Measurements from ENCODE around the gene ST6GAL2. TPM values are rescaled to one million over a fixed set of nuclear protein-coding genes. Genes with fewer than 3 reads are reported as not detected.

The ST6GAL2 gene
- polyA plus RNA-seq, 1 donor from 2014 or later: 22.1 TPM

DNA sequence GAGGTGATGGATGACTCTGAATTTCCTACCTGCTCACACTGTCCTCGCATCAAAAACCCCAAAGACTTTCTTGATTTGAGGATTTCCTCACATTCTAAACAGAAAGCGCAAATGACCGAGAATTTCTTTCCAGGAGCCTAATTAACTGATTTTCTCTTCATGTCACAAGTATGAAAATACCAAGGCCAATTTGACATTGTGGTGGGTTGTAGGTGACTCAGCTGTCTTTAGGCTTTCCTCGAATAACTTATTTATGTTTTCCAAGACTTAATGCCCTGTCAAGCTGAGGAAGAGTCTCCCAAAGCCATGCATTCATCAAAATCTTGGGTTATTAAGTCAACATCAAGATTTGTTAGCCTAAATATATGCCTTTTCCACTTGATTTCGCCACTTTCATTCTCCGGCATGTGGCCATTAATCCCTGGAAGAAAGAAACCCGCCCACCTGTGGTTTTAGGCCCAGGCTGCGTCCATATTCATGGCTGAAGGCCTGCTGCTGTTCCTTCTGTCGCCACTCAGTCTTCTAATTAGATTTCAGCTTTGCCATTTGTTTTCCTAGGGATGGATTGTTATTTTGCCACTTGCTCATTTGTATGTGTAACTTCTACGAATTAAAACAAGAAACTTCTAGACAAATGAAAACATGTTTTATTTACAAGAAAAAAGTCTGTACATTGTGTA, 84.9 kb downstream of the ST6GAL2 start:
- no peak overlapping the region for H3K27ac ChIP-seq (ENCODE audit: low read length)
- no peaks in the 10 kb centered on the region for H3K27me3 ChIP-seq (ENCODE audit: insufficient read depth, low read depth, low read length)
- no peaks in the 10 kb centered on the region for H3K9me2 ChIP-seq (ENCODE audit: insufficient read depth, low read length)
- H3K4me3 ChIP-seq (ENCODE audit: low read length): no peak overlapping the region
- H2AFZ ChIP-seq (ENCODE audit: low read depth, low read length): no peak overlapping the region
- no peak overlapping the region for H3K4me2 ChIP-seq (ENCODE audit: low read length)
- peaks cover 5% of the 10 kb centered on the region for H3K36me3 ChIP-seq (ENCODE audit: insufficient read depth, low read length)
- no peaks in the 10 kb centered on the region for H3K9me3 ChIP-seq (ENCODE audit: low read length)
- H3K9ac ChIP-seq (ENCODE audit: low read length): no peak overlapping the region
- no peaks in the 10 kb centered on the region for H3F3A ChIP-seq (ENCODE audit: insufficient read depth, low read length, poor library complexity, severe bottlenecking)
- H3K79me2 ChIP-seq (replicated peaks; ENCODE audit: insufficient read depth, low read length): no peaks in the 10 kb centered on the region
- TF ChIP-seq SMC3 (conservative IDR thresholded peaks at IDR 0.05; ENCODE audit: poor library complexity) (no peak), RAD21 (conservative IDR thresholded peaks at IDR 0.05) (no peak)
- TF ChIP-seq, protein P1, sequence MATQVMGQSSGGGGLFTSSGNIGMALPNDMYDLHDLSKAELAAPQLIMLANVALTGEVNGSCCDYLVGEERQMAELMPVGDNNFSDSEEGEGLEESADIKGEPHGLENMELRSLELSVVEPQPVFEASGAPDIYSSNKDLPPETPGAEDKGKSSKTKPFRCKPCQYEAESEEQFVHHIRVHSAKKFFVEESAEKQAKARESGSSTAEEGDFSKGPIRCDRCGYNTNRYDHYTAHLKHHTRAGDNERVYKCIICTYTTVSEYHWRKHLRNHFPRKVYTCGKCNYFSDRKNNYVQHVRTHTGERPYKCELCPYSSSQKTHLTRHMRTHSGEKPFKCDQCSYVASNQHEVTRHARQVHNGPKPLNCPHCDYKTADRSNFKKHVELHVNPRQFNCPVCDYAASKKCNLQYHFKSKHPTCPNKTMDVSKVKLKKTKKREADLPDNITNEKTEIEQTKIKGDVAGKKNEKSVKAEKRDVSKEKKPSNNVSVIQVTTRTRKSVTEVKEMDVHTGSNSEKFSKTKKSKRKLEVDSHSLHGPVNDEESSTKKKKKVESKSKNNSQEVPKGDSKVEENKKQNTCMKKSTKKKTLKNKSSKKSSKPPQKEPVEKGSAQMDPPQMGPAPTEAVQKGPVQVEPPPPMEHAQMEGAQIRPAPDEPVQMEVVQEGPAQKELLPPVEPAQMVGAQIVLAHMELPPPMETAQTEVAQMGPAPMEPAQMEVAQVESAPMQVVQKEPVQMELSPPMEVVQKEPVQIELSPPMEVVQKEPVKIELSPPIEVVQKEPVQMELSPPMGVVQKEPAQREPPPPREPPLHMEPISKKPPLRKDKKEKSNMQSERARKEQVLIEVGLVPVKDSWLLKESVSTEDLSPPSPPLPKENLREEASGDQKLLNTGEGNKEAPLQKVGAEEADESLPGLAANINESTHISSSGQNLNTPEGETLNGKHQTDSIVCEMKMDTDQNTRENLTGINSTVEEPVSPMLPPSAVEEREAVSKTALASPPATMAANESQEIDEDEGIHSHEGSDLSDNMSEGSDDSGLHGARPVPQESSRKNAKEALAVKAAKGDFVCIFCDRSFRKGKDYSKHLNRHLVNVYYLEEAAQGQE (IDR thresholded peaks at IDR 0.05; ENCODE audit: borderline replicate concordance): no peak
- H4K20me1 ChIP-seq (ENCODE audit: insufficient read depth): no peaks in the 10 kb centered on the region

DNA sequence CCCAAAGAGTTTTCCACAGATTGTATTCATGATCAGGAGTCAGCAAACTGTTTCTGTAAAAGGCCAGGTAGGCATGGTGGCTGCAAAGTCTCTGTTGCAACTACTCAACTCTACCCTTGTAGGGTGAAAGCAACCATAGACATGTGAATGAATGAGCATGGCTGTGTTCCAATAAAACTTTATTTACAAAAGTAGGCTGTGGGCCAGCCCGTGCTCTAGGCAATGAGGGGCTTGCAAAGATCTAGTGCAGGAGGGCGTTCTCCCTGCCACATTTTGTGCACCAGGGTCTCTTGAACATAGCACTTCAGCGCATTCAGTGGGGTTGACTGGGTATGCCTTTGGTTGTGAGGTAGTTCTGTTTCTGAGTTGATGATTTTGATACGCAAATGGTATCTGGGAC, 85.8 kb downstream of the ST6GAL2 start:
- Histone ChIP-seq H3K9ac (ENCODE audit: low read length) (no peak overlapping the region), H3K36me3 (ENCODE audit: insufficient read depth, low read length) (no peaks in the 10 kb centered on the region), H4K20me1 (ENCODE audit: insufficient read depth) (no peaks in the 10 kb centered on the region), H3K4me3 (ENCODE audit: low read length) (no peak overlapping the region), H3K27me3 (ENCODE audit: insufficient read depth, low read depth, low read length) (no peaks in the 10 kb centered on the region), H3F3A (ENCODE audit: insufficient read depth, low read length, poor library complexity, severe bottlenecking) (no peaks in the 10 kb centered on the region), H3K9me2 (ENCODE audit: insufficient read depth, low read length) (no peaks in the 10 kb centered on the region), H2AFZ (ENCODE audit: low read depth, low read length) (no peak overlapping the region), H3K79me2 (replicated peaks; ENCODE audit: insufficient read depth, low read length) (no peaks in the 10 kb centered on the region), H3K4me2 (ENCODE audit: low read length) (no peak overlapping the region), H3K27ac (ENCODE audit: low read length) (no peak overlapping the region), H3K9me3 (ENCODE audit: low read length) (no peaks in the 10 kb centered on the region)
- no peak for TF ChIP-seq TAF1 (IDR thresholded peaks at IDR 0.05; ENCODE audit: low read depth)
- TF ChIP-seq, protein P1 (IDR thresholded peaks at IDR 0.05; ENCODE audit: borderline replicate concordance): no peak
- TF ChIP-seq EZH2 (IDR thresholded peaks at IDR 0.05; ENCODE audit: borderline replicate concordance, insufficient read depth, low read length, poor library complexity, severe bottlenecking): no peak
- no peak for TF ChIP-seq RAD21 (conservative IDR thresholded peaks at IDR 0.05)
- no peak for TF ChIP-seq POLR2AphosphoS5 (IDR thresholded peaks at IDR 0.05)
- TF ChIP-seq MXI1 (conservative IDR thresholded peaks at IDR 0.05; ENCODE audit: poor library complexity, severe bottlenecking): no peak
- TF ChIP-seq, protein P2, sequence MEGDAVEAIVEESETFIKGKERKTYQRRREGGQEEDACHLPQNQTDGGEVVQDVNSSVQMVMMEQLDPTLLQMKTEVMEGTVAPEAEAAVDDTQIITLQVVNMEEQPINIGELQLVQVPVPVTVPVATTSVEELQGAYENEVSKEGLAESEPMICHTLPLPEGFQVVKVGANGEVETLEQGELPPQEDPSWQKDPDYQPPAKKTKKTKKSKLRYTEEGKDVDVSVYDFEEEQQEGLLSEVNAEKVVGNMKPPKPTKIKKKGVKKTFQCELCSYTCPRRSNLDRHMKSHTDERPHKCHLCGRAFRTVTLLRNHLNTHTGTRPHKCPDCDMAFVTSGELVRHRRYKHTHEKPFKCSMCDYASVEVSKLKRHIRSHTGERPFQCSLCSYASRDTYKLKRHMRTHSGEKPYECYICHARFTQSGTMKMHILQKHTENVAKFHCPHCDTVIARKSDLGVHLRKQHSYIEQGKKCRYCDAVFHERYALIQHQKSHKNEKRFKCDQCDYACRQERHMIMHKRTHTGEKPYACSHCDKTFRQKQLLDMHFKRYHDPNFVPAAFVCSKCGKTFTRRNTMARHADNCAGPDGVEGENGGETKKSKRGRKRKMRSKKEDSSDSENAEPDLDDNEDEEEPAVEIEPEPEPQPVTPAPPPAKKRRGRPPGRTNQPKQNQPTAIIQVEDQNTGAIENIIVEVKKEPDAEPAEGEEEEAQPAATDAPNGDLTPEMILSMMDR (IDR thresholded peaks at IDR 0.05; ENCODE audit: poor library complexity, severe bottlenecking): no peak
- no peak for TF ChIP-seq SMC3 (conservative IDR thresholded peaks at IDR 0.05; ENCODE audit: poor library complexity)
- no peak for TF ChIP-seq EP300 (conservative IDR thresholded peaks at IDR 0.05; ENCODE audit: poor library complexity, severe bottlenecking)

Measured in neural cell (in vitro differentiated cells).